ENCODE measurements around the gene CYB5D1.

Gene CYB5D1

DNA sequence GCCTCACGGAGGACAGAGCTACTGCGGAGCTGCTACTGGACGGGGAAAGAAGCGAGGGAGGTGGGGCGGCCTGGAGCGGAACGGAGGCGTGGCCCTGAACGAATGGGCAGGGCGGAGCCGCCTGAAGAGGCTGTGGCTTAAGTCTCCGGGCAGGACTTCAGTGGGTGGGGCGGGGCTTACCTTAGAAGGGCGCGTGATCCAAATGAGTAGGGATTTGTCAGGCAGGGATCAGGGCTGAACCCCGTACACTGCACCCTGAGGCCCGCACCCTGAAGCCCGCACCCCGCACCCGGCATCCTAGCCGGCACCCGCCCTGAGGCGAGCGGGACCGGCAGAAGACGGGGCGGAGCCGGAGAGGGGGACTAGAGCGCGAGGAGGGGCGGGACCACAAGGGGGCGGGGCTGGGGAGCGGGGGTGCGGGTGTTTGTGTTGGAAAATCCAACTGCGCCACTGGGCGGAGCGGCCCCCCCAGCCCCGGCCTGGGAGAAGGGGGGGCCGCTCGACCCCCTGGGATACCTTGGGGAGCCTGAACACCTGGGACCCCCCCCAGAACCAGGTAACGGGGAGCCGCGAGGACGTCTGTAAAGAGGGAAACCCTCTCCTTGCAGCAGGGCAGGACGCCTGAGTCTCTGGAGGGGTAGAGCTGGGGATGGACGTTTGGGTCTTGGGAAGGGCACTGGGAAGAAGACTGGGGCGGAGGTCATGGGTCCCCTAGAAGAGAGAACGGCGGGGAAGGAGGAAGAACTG, 23.8 kb upstream of the CYB5D1 start, which contains the start of gene KDM6B:
Gene KDM6B, plus strand, starts transcription at position 423 of the 747 bp plus-strand sequence. CDS start 11,338 bp downstream, outside the sequence.
- in situ Hi-C loops (cut with HindIII; ENCODE audit: low sequenced_read_pairs): no loop called here

DNA sequence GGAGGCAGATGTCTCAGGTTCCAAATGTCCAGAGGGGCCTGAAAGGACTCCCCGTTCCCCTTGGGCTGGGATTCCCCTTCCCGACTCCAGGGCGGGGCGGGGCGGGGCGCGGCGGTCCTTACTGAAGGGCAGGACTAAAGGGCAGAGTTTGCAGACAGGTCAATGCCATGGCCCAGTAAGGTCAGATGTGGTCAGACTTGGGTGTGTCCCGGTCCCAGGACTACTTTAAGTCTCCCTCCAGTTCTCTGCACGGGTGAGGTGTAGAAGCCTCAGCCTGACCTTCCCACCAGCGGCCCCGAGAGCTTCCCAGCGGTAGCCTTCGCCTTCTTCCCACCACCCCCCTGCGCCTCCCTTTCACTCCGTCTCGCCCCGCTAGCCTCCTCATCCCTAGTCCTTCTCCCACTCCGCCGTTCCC, 23.3 kb upstream of the CYB5D1 start:
- in situ Hi-C loops (cut with HindIII; ENCODE audit: low sequenced_read_pairs): no loop called here

DNA sequence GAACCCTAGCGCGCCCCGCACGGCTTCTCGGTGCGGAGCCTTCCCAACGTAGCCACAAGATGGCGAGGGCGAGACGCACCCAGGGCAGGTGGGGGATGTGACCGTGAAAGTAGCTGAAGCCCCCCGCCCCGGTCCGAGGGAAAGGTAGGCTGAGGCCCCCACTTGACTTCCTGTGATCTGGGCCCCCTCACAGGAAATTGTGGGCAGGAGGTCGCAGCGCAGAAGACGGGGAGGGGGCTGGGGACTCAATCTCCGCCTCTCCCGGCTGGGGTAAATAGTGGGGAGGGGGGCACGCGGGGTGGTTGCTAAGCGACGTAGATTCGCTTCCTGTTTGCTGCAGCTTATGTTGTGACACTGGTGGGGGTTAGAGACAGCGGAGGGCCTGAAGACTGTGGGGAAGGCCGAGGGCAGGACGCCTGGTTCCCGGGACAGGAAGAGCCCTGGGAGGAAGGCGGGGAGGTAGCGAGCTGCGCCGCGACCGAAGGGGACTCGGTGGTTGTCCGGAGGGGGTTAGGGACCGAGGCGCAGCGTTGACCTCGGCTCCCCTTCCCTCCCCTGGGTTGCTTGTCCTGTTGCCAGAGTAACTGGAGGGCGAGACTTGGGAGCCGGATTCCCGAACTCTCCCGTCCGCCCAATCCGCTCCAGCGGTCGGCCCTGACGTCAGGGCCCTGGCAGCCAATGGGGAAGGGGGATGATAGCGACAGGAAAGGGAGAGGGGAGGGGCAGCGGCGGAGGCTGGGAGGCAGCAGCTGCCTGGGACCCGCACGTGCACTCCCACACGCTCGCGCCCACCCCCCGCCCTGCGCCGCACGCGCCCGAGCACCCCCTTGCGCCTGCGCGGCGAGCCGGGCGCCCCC, 22.6 kb upstream of the CYB5D1 start:
- in situ Hi-C loops (cut with HindIII; ENCODE audit: low sequenced_read_pairs): no loop called here

DNA sequence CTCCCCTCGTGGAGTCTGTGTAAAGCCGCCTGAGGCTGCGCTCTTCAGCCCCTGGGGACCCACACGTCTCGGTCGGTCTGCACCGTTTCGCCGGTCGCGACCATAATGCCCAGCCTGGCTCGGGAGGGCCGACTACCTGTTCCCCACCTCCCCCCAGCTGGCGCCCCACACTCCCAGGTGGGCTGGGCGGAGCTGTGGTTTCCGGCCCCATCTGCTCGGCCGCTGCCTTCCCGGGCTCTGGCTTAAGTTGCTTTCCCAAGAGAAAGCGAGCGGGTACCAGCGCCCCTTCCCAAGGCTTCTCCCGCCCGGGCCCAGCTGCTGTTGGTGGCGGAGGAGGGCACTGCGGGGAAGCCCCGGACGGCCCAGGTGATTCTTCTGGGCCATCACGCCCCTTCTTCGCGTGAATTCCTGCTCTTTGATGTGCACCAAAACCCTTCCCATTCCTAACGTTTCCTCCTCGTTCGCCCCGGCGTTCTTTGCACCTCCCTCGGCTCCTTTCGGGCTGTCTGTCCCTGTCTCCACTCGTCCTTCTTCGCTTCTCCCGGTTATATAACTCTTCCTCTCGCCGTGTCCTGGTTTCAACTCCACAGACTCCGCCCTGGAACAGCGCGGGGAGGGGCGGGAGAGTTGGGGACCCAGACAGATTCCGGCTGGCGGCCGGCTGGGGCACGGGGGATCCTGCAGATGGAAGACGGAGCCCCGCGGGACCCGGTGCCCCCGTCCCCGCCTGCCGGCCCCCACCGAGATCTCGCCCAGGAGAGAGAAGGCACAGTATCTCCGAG, 21.8 kb upstream of the CYB5D1 start:
- in situ Hi-C loops (cut with HindIII; ENCODE audit: low sequenced_read_pairs): no loop called here

DNA sequence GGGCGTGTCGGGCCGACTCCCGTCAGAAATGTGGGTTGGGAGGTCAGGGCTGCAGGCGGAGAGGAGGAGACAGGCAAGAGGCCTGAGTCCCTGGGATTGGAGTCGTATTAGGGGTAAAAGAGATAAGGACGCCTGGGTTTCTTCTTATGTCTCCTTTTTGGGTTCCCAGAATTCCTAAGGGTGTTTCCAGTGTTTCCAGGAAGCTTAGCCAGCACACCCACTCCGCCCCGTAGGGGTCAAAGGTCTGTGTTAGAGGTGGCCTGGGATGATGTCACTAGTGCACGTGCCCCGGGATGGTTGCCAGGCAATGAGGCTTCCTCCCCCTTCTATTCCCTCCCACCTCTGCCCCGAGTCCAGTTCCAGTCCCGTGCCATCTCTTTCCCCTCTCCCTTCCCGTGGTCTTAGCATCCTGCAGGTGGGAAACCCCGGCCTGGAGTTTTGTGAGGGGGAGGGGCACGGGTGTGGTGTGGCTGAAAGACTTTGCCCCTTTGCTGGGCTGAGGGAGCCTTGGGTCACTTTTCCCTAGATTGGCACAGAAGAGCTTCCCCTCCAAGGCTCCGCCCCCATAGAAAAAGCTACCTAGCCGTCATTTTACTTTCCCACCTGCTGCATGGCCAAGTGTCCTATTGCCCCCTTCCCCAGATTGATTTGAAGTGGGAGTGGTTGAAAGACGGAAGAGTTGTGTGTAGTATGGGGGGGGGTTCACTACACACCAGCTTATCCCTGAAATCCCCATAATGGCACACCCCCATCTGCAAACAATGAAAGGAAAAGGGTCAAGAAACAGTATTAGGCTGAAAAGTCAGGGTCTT, 21.0 kb upstream of the CYB5D1 start:
- in situ Hi-C loops (cut with HindIII; ENCODE audit: low sequenced_read_pairs): no loop called here

DNA sequence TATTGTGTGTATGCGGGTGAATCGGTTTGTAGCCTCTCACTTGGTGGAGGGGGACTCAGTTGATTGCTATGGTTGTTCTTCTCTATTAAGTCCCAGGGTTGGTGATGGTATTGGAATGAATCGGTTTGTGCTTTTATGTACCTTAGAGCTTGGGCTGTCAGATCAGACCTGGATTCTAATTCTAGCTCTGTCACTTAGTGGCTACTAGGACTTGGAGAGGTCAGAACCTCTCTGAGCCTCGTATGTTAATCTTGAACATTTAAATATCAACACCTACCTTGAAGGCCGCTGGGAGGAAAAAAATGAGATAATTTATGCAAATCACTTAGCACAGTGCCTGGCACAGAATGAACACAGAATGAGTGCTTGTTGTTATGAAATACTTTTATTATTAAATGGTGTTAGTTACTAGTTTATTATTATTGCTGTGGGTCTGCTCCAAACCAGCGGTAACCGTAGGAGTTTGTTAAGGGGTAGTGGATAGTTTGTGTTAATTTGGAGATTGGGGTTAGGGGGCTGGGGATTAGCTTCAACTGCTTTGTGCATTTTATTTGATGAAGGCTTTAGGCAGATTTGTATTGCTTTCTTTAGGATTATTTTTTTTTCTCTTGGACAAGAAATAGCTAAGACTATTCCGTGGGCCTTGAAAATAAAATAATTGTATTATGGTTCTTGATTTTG, 20.3 kb upstream of the CYB5D1 start:
- in situ Hi-C loops (cut with HindIII; ENCODE audit: low sequenced_read_pairs): no loop called here

DNA sequence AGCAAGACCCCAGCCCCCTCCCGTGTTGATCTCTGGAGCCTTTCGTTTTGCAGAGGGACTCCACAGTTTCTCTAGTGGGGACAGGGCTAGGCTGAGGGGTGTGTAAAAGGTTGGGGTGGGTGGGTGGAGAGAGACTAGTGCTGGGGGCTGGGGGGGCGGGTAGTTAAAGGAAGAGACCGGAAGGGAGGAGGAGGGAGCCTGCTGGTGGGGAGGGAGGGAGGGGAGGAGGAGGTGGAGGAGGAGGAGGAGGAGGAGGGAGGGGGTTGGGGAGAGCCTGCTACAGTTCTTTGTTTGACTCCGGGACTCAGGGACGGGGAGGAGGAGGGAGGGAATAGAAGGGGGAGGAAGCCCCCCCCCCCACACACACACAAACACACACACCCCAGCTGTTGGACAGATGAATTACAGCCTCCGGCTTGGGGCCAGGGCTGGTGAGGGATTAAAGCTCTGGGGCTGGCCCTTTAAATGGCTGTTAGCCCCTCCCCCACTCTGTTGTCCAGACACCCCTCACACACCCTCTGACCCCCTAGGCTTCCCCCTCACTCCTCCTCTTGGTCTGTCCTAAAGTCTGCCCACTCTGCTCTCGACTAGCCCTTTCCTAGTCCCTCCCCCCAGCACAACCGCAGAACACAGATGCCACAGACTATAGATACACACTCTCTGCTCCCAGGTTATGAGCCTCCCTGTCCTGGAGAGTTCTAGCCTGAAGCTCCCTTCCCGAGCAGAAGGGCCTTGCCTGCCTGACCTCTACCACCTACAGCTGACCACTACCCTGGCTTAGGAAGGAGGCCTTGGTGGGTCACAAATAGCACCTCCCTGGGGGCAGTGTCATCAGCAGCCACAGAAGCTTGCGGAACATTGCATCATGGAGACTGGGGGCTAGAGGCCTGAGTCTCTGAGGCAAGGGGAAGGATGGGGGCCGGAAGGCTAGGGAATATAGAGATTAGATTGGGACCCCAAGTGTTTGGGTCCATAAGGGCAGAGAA, 19.4 kb upstream of the CYB5D1 start:
- in situ Hi-C loops (cut with HindIII; ENCODE audit: low sequenced_read_pairs): no loop called here

DNA sequence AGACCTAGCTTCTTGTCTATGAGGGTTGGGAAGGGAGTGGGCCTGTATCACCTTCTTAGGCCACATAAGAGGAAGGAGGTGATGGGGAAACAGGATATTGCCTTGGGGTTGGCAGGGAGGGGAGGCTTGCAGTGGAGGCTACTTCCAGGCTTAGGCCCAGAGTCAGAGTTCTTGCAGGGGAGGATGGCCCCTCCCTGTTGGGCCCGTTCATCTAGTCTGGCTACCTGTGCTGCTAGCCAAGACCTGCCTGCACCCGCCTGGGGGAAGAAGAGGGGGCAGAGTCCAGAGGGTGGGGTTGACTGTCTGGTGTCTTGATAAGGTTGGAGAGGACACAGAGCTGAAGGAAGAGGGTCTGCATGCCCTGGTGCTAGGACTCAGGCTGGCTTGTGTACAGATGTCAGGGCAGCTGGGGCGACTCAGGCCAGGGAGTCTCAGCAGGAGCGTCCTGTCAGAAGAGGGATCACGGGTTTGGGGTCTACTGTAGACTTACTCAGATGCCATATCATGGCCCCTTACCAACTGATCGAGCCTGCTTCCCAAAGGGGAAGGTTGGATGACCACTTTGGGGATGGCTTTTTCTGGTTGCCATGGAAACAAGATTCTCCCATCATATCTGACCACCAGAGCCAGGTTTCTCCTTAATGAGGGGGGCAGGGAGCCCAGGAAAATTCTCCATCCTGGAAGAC, 18.5 kb upstream of the CYB5D1 start:
- in situ Hi-C loops (cut with HindIII; ENCODE audit: low sequenced_read_pairs): no loop called here

DNA sequence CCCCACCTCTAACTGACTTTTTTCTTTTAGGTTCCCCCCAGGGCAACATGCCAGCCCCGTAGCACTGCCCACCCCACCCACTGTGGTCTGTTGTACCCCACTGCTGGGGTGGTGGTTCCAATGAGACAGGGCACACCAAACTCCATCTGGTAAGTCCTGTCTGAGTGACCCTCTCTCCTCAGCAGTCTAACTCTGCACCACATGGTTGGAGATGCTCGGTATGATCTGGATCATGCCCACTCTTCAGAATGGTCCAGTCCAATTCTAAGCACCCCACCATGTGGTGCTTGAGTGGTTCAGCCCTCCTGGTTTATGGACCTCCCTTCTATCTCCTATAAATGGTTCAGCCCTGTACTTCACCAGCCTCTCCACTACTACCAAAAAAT, 17.9 kb upstream of the CYB5D1 start:
- in situ Hi-C loops (cut with HindIII; ENCODE audit: low sequenced_read_pairs): no loop called here

DNA sequence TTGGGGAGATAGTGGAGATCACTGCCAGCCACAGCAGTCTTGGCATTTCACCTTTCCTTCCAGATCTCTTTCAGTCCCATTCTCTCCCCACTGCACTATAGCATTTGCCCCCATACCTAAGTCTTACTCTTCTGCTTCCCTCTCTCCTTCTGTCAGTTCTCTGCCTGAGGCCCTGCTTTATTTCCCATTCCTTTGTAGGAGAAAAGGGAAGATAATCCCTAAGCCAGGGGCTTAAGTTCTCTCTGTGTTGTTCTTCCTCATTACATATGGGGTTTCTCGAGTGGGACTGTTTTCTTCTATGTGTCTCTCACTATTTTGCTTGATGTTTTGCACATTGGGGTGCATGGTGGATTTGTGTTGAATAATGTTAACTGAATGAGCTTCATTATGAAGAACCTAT, 17.4 kb upstream of the CYB5D1 start:
- in situ Hi-C loops (cut with HindIII; ENCODE audit: low sequenced_read_pairs): no loop called here

DNA sequence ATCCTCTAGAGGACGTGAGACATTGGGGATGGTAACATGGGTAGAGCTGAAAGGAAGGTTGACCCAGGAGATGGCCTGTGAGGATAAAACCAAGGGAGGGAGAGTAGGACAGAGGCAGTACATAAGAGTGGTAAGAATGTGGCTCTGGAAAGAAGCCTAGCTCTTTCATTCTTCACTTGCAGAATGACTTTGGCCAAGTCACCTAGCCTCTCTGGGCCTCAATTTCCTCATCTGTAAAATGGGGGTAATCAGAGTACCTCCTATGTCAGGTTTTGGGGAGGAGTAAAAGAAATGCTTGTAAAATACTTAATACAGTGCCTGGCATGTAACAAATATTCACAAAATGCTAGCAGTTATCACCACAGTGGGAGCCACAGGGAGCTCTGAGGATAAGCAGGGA, 16.9 kb upstream of the CYB5D1 start:
- in situ Hi-C loops (cut with HindIII; ENCODE audit: low sequenced_read_pairs): no loop called here

DNA sequence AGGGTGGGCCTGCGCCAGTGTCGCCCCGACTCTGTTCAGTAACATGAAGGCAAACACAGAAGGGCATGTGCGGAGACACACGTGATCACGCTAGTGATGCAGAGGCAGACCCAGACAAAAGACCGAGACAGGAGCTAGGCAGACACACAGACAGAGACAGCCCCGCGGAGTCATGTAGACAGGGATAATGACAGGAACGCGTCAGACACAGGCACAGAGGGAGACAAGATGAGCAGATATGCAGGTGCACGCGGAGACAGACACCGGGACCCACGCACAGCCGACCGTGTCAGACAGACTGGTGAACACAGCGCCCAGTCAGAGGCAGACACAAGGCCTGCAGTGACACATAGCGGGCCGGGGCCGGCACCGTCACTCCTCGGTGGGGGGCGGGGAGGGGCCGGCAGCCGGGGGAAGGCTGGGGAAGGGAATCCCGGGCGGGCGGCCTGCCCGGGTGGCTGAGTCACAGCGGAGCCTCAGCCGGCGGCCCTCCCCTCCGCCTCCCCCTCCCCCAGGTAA, 16.3 kb upstream of the CYB5D1 start:
- in situ Hi-C loops (cut with HindIII; ENCODE audit: low sequenced_read_pairs): no loop called here

DNA sequence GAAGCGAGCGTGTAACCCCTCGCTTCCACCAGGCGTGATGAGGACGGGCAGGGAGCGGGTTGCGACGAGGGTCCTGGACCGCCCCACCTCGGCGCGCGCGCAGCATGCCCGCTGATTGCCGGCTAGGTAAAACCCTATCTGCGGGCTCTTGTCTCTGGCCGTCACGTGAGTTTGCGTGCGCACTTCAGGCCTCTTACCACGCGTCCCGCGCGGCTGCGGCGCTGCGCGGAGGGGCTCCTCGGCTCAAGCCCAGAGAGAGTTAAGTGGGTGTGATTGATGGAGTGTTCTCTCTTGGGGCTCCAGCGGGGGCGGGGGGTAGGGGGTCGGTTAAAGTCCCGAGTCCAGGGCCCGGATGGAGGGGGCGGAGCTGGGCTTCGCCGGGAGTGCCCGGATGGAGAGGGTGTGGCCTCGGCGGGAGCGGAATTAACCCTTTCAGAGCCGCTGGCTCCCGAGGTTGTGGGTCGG, 15.9 kb upstream of the CYB5D1 start:
- in situ Hi-C loops (cut with HindIII; ENCODE audit: low sequenced_read_pairs): no loop called here

DNA sequence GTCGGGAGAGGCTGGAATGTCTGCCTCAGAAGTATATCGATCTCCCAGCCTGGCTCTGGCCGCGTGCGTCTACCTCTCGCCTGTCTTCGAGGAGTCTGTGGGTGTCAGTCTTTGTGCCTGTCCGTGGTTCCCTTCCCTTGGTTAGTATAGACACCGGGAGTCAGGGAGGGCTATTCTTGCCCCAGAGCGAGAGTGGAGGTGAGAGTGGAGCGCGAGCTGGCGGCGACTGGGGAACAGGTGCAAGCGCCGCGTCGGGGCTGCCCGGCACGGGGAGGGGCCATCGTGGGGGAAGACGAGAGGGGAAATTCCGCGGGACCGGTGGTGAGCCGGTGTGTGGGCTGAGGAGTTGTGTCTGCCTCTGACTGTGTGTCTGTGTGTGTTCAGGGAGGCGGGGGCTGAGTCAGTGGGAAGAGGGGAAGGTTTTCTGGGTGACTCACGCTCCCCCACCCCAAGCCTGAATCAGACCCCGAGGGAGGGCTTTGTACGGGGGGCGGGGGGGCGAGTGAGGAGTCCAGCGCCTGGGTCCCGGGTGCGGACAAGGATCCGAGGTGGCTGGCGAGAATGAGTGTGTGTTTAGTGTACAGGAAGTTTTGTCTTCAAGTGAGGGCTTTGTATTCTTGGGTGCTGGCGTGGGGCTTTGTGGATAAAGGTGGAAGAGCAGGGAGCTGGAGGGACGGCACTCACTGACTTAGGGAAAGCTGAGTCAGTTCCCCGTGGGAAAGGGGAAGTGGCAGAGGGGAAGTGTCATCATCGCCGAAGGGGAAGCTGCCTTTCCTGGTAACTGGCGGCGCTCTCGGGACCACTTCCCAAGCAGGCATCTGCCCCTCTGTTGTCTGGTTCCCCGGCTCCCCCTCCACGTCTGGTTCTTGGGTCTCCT, 15.2 kb upstream of the CYB5D1 start:
- in situ Hi-C loops (cut with HindIII; ENCODE audit: low sequenced_read_pairs): no loop called here

DNA sequence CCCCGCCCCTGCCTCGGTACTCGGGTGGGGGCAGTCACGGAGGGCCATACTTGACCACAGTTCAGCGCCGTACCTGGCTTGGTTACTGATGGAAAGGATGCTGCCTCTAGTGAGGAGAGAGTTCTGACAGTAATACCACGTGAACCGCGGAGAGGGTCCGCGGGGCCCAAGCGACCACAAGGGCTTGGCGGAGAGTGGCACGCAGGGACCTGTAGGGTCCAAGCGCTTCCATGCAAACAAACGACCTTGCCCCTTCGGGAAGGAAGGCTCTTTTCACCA, 14.6 kb upstream of the CYB5D1 start:
- in situ Hi-C loops (cut with HindIII; ENCODE audit: low sequenced_read_pairs): no loop called here

DNA sequence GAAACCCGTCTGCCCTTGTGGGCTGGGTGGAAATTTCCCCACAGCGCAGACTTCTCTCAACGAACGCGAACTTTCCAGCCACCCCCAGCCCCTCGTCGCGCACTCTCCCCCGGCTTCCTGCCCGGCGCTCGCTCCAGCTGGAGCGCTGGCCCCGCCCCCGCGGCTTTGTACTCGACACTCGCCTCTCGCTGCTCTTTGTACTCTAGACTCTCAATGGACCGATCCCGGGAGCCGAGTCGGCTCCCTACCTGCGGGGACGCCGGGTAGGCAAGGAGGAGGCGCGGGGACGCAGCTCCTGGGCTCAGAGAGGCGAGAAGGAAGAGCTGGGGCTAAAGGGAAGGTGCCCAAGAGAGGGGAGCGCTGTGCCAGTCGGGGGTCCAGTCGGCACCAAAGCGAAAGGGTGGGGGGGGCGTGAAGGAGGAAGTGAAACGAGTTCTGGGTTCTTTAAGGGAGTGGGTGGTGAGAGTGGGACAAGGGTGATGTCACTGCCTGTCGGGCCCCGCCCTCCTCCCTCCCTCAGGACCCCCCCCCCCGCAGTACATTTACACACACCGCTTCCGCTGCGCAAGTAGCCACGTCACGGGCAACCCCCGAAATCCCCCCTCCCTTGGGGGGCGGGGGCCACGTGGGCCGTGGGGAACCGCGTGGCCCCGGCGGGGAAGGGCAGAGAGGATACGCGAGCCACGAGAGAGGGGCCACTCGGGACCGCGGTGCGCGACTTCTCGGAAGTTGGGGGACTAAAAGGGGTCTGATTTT, 14.1 kb upstream of the CYB5D1 start:
- in situ Hi-C loops (cut with HindIII; ENCODE audit: low sequenced_read_pairs): no loop called here
